SW 1271 (cell line): ENCODE measurements around the gene DNAAF8.

Experiments used
- DNase-seq, 2 experiments: peaks; one replicate each; lab custom pipeline; 2025; lab: John Stamatoyannopoulos, UW

DNAAF8 gene

DNA sequence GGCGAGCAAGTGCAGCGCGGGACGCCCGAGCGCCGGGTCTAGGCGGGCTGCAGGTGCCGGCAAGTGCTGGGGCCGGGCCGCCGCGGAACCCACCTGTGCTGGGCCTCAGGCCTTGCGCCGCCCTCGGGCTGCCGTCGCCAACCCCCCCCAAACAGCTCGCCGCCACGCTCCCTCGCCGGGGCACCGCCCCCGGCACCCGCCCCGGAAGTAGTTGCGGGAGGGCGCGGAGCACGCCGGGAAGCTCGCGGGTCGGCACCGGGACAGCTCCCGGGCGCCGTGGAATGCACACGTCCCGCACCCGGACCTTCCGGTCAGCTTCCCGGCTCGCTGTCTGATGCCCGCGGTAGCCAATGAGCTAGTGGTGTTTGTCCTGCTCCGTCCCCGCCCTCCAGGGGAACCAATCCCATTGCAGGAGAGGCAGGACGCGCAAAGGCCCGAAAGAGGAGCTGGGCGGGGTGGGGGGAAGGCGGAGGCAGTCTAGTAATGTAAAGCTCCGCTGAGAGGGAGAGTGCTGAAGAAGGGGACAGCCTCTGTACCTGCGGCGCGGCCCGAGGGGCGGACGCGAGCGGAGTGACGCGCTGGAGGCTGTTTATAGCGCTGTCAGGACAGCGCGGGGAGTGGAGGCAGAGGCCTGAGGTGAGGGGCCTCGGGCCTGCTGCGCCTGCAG is at the start of gene DNAAF8, which contains the start of gene ANKS3:
DNAAF8 (plus strand) TSS at position 475 of the 667 bp plus-strand sequence. CDS start 1,978 bp downstream, outside the sequence.
ANKS3 (minus strand) TSS at position 209 of the 667 bp plus-strand sequence. CDS start 4,122 bp downstream, outside the sequence.
- DNase-seq = peak; percentile 88

DNA sequence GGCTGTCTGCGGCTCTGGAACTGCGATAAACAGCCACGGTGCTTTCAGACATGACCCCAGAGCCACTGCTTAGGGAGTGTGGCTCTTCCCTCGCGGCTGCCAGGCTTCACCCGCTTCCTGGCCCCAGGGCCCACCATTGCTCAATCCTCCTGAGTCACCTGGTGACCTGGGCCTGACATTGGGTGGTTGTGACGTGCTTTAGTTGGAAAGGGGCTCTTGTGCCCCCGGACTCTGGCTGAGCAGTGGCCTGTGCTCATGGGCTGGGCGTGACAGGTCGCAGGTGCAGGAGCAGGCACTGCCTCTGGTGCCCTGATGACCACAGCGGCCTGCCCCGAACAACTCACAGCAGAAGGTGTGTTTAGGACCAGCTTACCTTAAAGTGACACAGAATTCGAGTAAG is 49.6 kb upstream of the DNAAF8 start:
- no peak for DNase-seq

DNA sequence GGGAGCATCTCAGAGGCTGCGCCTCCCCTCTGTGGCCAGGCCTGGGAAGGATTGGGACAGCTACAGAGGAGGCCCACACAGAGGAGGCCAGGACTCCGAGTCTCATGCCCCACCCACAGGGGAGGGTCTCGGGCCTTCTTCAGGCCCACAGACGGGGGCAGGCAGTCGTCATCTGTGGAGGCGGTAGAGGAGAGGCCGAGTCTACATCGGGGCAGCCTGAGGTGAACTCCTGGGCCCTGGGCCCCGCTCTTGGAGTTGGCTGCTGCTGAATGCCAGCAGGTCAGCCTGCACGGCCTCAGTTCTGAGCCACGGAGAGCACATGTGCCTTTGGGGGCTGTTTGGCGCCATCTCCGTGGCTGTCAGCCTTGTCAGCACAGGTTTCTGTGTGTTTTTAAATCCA is 49.0 kb upstream of the DNAAF8 start:
- no peak for DNase-seq

DNA sequence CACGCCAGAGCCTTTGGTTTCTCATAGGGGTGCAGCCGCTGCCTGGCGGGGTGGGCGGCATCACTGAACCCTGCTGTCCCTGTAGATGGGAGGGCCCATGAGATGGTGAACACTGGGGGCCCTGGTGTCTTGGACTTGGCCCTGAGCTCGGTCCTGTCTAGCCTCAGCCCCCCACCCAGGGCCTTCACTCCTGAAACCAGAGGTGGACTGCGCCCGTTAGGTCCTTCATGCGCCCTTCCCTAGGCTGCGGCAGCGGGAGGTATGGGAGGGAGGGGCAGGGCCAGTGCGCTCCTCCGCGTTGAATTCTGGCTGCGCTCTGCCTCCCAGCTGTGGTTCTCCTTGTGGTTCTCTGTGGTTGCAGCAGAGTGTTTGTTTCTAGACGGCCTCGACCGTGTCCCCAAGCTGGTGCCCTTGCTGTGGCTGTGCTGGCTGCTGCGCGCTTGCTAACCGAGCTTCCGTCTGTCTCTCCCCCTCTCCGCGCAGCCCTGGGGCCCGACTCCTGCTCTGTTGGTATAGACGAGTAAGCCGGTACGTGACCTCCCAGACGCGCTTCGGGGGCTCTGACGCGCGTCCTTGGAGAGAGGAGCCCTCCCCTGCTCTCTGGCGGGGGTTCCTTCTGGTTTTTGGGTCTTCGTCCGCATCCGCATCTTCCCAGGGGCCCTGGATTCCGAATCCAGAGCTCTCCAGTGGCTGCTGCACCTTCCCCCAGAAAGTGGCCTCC is 48.4 kb upstream of the DNAAF8 start:
- no peak for DNase-seq

DNA sequence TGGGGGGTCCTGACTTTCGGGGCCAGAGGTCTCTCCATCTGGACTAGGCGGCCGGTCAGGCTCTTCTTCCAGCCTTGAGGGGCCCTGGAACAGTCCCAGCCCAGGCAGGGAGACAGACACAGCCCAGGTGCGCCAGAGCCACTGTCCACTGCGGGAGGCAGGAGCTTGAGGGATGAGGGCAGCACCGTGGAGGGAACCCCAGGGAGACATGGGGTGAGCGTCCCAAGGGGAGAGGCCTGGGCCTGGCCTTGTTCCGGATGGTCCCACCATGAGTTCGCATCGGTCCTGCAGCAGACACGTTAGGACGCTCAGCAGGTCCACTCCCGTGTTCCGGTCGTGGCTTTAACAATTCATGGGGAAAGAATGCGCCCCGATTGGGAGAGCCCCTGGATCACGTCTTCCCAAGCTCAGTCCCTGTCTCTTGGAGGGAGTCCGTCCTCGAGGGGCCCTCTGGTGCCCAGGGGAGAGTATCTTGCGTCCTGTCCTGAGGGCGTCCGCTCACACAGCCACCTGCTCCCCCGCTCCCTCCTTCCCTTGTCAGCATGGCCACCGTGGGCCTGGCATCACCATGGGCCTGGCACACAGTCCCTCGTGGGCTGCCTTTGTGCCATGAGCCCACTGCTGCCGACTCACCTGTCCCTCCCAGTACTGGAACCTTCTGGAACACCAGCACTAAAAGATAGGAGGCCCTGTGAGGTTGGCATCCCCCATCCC is 47.7 kb upstream of the DNAAF8 start:
- DNase-seq = no peak

DNA sequence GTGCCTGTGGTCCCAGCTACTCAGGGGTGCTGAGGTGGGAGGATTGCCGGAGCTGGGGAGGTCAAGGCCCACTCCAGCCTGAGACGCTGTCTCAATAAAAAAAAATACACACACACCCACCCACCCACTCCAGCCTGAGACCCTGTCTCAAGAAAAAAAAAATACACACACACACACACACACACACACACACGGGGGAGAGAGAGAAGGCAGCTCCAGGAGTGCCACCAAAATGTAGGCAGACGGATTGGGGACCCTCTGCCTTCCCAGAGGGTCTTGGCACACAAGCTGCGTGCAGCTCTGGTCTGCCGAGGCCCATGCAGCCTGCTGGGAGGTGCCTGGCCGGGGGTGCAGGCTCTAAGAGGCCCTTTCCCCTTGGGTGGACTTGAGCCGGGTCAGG is 46.9 kb upstream of the DNAAF8 start:
- no peak for DNase-seq

DNA sequence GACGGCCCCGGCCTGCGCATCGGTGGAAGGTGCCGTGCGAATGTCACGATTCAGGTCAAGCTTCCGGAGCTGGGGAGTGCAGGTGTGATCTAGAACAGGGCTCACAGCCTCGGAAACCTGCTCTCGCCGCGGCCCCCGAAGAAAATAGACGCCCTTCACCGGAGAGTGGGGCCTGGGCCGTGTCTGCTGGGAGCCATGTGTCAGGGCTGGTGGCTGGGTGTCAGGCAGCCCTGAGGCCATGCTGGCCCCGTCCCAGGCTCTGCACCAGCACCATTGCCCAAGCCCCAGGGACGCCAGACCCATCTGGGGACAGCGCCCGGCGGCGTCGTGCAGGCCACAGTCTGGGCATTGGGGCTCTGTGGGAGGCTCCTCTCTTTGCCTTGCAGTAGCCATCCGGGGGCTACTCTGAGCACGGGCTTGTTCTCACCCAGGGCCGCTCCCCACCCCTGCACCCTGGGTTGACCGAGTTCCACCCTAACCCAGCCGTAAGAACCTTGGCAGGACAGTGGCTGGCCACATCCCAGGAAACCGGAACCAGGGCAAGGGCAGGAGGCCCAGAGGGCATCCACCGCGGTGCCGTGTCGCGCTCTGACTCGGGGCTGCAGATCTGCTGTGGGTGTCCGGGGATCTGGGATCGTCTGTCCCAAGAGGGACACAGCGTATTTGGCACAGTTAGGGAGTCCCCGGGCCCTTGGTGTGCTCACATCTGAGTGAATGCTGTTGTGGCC is 46.2 kb upstream of the DNAAF8 start:
- no peak for DNase-seq

DNA sequence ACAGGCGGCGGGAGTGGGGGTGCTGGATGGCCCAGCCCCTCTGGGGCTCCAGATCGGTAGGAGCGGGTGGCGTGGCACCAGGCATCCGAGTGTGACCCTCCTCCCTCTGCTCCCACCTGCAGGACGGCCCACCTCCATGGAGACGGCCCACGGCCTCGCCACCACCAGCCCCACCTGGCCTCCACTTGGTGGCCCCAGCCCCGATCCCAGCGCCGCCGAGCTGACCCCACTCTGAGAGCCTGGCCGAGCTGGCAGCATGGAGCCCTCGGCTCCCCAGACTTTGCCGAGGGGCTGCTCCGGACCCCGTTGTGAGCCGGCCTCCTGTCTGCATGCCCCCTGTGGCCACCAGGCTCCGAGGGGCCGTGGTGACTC is 45.7 kb upstream of the DNAAF8 start:
- no peak for DNase-seq

DNA sequence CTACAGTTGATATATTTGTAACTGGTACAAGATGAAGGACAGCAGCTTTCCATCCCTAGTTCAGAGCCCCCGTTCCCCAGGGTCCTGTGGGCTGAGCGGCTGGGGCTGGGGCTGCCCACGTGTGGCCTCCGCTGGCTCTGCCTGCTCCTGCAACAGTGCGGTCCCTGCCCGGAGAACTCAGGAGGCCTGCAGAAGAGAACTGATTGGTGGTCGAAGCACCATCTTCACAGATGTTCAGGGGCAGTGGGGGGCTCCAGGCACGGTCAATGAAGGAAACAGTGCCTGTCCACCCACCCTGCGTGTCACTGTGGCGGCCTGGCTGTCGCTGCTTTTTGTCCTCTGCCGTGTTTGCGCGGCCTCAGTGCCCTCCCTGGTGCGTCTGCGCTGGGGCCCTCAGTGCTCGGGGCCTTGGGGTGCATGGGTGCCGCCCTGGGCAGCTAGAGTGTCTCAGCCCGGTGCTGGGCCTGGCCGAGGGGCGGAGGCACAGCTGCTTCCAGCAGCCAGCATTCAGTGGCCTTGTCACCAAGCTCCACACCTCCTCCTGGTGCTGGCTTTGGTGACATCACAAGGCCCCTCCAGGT is 45.2 kb upstream of the DNAAF8 start:
- DNase-seq = no peak

DNA sequence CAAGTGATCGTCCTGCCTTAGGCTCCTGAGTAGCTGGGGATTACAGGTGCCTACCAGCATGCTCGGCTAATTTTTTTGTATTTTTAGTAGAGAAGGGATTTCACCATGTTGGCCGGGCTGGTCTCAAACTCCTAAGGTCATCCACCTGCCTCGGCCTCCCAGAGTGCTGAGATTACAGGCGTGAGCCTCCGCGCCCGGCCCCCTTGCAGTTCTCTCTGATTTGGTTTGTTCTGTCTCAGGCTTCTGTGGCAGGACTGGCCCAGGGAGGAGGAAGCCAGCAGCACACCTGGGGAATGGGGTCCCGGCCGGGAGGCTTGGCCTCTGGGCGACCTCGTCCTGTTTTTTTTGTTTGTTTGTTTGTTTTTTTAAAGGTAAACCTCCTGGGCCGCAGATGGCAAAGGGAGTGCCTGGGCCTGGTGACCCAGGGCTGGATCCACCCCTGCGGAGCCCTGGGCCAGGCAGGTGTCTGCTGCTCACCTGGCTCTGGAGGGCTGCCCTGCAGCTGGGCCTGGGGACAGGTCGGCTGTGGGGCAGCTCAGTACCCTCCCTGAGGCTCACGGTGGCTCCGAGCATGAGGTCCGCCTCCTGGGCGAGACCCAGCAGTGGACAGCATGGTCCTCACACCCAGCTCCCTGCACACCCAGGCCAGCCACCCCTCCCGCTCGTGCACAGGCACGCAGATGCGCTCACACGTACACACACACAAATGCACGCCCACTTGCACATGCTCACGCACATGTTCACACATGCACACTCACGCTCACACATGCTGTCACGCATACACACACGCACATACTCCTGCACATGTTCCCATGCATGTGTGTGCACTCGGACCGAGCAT is 44.3 kb upstream of the DNAAF8 start:
- DNase-seq = no peak

DNA sequence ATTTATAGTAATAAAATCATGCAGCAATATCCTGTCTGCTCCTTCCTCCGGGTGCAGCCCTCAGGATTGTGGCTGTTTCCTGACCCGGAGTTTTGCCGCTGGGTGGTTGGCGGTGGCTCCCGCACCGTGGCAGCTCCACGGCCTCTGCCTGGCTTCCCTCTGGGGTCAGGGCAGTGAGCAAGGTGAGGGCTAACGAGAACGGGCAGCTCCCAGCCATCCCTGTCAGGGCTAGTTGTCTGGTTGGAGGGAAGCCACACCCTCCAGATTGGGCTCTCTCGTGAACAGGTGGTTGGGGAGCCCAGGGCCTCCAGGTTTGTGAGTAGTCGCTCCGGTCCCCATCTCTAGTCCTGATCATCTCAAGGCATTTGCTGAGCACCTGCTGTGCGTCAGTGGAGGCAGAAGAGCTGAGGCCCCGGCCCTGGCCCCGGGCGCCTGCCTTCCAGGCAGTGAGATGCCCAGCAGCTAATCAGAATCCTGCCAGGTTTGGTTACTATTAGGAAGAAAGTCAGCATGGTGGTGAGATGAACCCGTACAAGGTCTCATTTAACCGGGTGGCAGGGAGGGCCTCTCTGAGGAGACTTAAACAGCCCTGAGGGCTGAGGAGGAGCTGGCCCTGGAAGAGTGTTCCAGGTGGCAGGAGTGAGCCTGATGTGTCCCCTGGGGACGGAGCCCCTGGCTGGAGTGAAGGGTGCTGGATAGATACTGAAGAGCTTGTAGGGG is 43.2 kb upstream of the DNAAF8 start:
- DNase-seq = no peak

DNA sequence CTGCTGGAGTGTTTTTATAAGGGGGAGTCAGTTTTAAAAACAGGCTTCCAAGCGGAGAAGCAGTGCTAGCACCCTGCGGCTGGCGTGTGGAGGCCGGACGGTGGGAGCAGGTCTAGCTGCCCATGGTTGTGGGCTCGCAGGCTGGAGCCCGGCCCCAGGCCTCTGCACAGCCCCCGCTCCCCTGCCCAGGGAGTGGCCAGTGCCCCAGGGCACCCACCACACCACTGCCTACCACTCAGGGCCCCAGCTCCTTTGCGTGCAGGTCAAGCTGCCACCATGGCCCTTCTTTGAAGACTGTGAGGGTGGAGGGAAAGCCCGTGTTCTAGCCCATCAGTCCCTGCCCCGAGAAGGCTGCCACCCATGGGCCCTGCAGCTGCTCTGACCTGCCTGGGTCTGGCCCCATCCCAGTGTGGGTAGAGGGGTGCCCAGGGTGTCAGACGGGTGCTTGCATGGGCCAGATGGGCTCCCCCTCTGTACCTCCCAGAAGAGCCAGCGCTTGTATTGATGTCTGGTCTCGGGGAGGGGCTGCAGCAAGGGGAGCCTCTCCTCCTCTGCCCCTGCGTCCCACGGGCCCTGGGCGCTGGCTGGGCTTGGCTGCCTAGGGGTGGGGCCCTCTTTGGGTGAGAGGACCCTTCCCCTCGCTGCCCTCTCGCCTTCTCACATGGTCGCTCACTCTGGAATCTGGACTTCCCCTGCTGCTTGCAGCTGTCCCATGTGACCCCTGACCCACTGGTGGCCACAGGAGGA is 42.5 kb upstream of the DNAAF8 start:
- no peak for DNase-seq

DNA sequence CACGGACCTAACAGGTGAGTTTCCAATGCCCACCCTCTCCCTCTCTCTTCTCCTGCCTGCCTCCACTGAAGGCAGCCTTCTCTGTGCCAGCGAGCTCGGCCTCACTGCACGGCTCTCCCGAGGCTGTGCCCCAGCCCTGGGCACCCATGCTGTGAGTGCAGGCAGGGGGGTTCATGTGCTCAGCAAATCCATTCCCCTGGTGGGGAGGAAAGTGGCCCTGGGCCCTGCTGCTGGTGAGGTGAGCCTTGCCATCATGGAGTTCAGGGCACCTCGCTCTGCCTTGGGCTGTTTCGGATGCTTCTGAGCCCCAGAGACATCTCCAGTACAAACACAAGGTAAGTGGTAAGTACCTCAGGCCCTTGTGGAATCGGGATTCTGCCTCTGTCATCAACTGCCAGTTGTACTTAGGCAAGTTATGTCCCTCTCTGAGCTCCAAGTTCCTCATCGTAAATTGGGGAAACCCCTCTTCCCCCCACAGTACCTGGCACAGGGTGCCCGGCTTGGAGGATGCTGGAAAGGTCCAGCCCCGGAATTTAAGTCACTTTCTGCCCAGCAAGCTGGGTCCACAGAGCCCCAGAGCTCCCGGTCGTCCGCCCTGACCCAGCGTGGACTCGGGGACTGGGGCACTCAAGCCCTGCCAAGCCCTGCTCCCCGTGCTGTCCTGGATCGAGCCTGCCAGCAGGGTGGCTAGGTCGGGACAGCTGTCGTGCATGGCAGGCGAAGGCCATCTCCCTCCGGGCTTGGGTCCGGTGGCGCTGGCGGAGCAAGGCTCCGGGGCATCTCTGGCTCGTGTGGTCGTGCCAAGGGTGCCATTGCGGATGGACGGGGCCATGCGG is 41.7 kb upstream of the DNAAF8 start:
- no peak for DNase-seq

DNA sequence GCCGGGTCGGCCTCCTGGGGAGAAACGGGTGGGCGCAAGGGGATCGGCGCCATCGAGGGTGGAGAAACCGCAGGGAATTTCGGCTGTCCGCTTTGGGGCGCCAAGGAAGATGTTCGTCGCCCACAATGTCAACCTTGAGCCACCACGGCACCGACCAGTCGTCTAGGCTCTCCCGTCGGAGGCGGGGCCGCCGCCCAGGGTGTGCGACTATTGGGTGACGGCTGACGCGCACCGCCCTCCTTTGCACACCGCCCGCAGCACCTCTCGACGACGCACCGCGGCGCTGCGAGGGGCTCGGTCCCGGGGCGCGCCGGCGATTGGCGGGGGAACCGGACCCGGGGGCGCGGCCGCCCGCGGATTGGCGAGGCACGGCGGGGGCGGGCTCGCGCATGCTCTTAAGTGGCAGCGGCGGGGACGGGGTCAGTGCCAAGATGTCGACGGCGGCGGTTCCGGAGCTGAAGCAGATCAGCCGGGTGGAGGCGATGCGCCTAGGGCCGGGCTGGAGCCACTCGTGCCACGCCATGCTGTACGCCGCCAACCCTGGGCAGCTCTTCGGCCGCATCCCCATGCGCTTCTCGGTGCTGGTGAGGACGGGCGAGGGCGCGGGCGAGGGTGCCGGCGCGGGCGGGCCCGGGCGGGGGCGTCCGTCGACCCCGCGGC is 40.9 kb upstream of the DNAAF8 start, which contains the start of gene NUDT16L1:
NUDT16L1 (plus strand) TSS at position 267 of the 660 bp plus-strand sequence; CDS start at position 432, 165 bp downstream.
- DNase-seq = peak; percentile 71 to 81

DNA sequence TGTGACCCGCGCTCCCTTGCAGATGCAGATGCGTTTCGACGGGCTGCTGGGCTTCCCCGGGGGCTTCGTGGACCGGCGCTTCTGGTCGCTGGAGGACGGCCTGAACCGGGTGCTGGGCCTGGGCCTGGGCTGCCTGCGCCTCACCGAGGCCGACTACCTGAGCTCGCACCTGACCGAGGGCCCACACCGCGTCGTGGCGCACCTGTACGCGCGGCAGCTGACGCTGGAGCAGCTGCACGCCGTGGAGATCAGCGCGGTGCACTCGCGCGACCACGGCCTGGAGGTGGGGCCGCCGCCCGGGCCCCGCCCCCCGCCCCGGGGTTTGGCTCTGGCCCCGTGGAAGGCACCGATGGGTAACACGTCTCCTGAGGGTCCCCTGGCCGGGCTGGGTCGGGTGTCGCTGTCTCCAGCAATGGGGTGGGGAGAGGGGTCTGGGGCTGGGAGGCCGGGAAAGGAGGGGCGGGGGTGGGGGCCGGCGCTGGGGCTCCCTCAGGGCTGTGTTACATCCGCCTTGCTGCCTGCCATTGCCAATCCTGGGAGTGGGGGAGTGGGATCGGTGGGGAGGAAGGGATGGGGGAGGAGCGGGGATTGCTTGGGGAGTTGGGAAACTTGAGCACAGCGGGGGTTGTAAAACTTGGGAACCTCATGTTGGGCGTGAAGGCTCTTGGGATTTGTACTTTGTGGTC is 40.2 kb upstream of the DNAAF8 start:
- DNase-seq = no peak

DNA sequence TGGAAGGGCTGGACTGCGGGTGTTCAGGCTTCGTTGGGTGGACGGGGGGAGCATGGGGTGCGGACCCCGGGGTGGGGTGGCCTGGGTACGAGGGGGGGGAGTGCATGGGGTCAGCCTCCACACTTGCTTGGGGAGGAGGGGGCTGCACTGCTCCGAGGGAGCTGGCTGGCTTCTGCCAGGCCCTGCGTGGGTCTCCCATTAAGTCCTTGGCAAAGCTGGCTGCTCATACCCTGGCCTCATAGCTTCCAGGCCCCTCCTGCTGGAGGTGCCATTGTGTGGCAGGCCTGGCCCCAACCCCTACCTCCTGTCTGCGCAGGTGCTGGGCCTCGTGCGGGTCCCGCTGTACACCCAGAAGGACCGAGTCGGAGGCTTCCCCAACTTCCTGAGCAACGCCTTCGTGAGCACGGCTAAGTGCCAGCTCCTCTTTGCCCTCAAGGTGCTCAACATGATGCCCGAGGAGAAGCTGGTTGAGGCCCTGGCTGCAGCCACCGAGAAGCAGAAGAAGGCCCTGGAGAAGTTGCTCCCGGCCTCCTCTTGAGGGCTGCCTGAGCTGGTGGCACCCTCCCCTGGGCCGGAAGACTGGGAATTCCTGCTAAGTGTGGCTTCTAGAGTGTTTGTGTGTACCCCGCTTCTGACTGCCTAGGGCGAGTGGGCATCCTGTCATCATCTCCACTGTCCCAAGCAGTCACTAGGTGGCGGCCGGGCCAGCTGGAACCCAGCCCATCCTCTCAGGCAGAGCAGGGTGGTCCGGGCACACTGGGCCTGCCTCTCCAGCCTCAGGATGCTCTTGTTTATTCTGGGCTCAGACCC is 39.5 kb upstream of the DNAAF8 start:
- DNase-seq = no peak
